B cell (primary cell): ENCODE data around the gene ATXN1. TPM values are rescaled to one million over a fixed set of nuclear protein-coding genes. Genes with fewer than 3 reads are reported as not detected.

Experiments used
- ATAC-seq: fragments of 200-7000 bp; cut with Tn5 transposase; one replicate; pipeline ENCODE4 v1.10.0; 2021; ENCODE audit warnings: low read depth, mild to moderate bottlenecking, moderate number of reproducible peaks, moderate library complexity
- CTCF ChIA-PET: fragments of 350-600 bp; sonication (Branson Sonifier 250); formaldehyde crosslinking; loops from one replicate; lab custom pipeline; 2021; ENCODE audit warnings: antibody characterized with exemption, inconsistent platforms; lab: Charles Lee
- POLR2A ChIA-PET: fragments of 350-600 bp; sonication (Branson Sonifier 250); formaldehyde crosslinking; loops from one replicate; lab custom pipeline; 2021; ENCODE audit warnings: antibody characterized with exemption; lab: Charles Lee
- DNase-seq: peaks from one replicate; pipeline ENCODE4 v3.0.0; 2013
- H2AFZ ChIP-seq: 2 replicates; pipeline ENCODE4 v1.6.1; 2012; ENCODE audit warnings: mild to moderate bottlenecking, low read depth, low read length; ENCODE audit not compliant: insufficient read depth, poor library complexity, severe bottlenecking
- H3K27ac ChIP-seq, 2 donors: 1 replicate in 1 of 2; 2 replicates in 1 of 2; pipeline ENCODE4 v1.5.1; 2012 to 2013; ENCODE audit warnings: low read length in 2 of 2, mild to moderate bottlenecking in 2 of 2, moderate library complexity in 1 of 2
- H3K27me3 ChIP-seq, 4 experiments: fragments of 200-600 bp in 1 of 4; sonication (generic) in 1 of 4; replicated peaks in 1 of 4; 1 replicate in 2 of 4; 2 replicates in 2 of 4; pipeline versions ENCODE4 v1.6.1 to v1.7.0; 2013 to 2016; ENCODE audit warnings: low read length in 3 of 4, mild to moderate bottlenecking in 2 of 4, mixed read lengths in 1 of 4, moderate library complexity in 1 of 4; ENCODE audit not compliant: insufficient read depth in 4 of 4, control insufficient read depth in 3 of 4; ENCODE audit errors: control extremely low read depth in 1 of 4
- H3K36me3 ChIP-seq, 2 experiments: replicated peaks in 1 of 2; 1 replicate in 1 of 2; 2 replicates in 1 of 2; pipeline versions ENCODE4 v1.6.1 to v1.7.1; 2013; ENCODE audit warnings: low read length in 1 of 2; ENCODE audit not compliant: insufficient read depth in 2 of 2, control insufficient read depth in 1 of 2; ENCODE audit errors: control extremely low read depth in 1 of 2, extremely low read depth in 1 of 2
- H3K4me1 ChIP-seq, 2 donors: fragments of 200-600 bp in 1 of 2; sonication (generic) in 1 of 2; 1 replicate in 1 of 2; 2 replicates in 1 of 2; pipeline versions ENCODE4 v1.5.1 to v1.6.1; 2013 to 2017; ENCODE audit warnings: low read length in 2 of 2; ENCODE audit not compliant: control insufficient read depth in 2 of 2, insufficient read depth in 2 of 2
- H3K4me2 ChIP-seq: replicated peaks from 2 replicates; pipeline ENCODE3; 2012; ENCODE audit warnings: mild to moderate bottlenecking, low read depth, low read length; ENCODE audit not compliant: poor library complexity, severe bottlenecking
- H3K4me3 ChIP-seq, 5 experiments: fragments of 200-600 bp in 1 of 5; sonication (generic) in 1 of 5; 1 replicate in 3 of 5; 2 replicates in 2 of 5; pipeline versions ENCODE4 v1.5.1 to v1.7.0; 2011 to 2016; ENCODE audit warnings: low read length in 4 of 5, mild to moderate bottlenecking in 4 of 5, low read depth in 2 of 5, control low read depth in 1 of 5, moderate library complexity in 1 of 5; ENCODE audit not compliant: insufficient read depth in 1 of 5; ENCODE audit errors: control extremely low read depth in 1 of 5, extremely low read depth in 1 of 5
- H3K79me2 ChIP-seq: fragments of 200-600 bp; sonication (generic); one replicate; pipeline ENCODE4 v1.6.0; 2016; ENCODE audit warnings: low read length; ENCODE audit not compliant: control insufficient read depth, insufficient read depth
- H3K9ac ChIP-seq: fragments of 200-600 bp; sonication (generic); 2 replicates; pipeline ENCODE4 v1.6.1; 2017; ENCODE audit warnings: mild to moderate bottlenecking, low read length, moderate library complexity
- H3K9me3 ChIP-seq, 3 donors: one replicate each; pipeline versions ENCODE4 v1.6.1 to v1.7.1; 2013; ENCODE audit warnings: low read length in 2 of 3; ENCODE audit not compliant: control insufficient read depth in 2 of 3, insufficient read depth in 1 of 3; ENCODE audit errors: control extremely low read depth in 1 of 3
- H4K20me1 ChIP-seq: 2 replicates; pipeline ENCODE4 v1.6.0; 2012; ENCODE audit warnings: mild to moderate bottlenecking, low read length; ENCODE audit not compliant: insufficient read depth, control insufficient read depth, poor library complexity, severe bottlenecking
- H3K27ac Mint-ChIP-seq: one replicate; pipeline ENCODE4 v1.8.0; 2021; ENCODE audit warnings: mixed read lengths
- H3K27me3 Mint-ChIP-seq: one replicate; pipeline ENCODE4 v1.8.0; 2021; ENCODE audit warnings: mixed read lengths
- H3K4me1 Mint-ChIP-seq: one replicate; pipeline ENCODE4 v1.8.0; 2021; ENCODE audit warnings: mixed read lengths
- H3K4me3 Mint-ChIP-seq: one replicate; pipeline ENCODE4 v1.8.0; 2021; ENCODE audit warnings: mixed read lengths
- H3K9me3 Mint-ChIP-seq: one replicate; pipeline ENCODE4 v1.8.0; 2022; ENCODE audit warnings: mixed read lengths; ENCODE audit not compliant: insufficient read depth
- CTCF ChIP-seq: fragments of 200-600 bp; IDR thresholded peaks from one replicate; pipeline ENCODE4 v1.8.0; 2022; ENCODE audit warnings: antibody characterized with exemption, mild to moderate bottlenecking
- EZH2 ChIP-seq: IDR thresholded peaks from 2 replicates; pipeline ENCODE4 v1.6.1; 2012; ENCODE audit warnings: borderline replicate concordance, low read depth, mild to moderate bottlenecking, moderate library complexity, low read length; ENCODE audit not compliant: insufficient read depth, poor library complexity, severe bottlenecking
- WGBS: methylation state at CpG from one replicate; pipeline ENCODE4 v1.1.5; 2013; ENCODE audit warnings: missing lambda C conversion rate; ENCODE audit not compliant: insufficient coverage; 5-methylcytosine and 5-hydroxymethylcytosine counted together
- intact Hi-C: fragments of 100-400 bp; cut with micrococcal nuclease; formaldehyde crosslinking; loops from one replicate; pipeline ENCODE4 v1.10.0; 2022
- polyA plus RNA-seq: library from polyadenylated mRNA; depleted of rRNA; stranded (reverse); fragments of >200 nt; gene quantifications from 2 replicates; pipeline ENCODE4 v1.2.3, GENCODE V29; 2012
- total RNA-seq, 2 donors: library from RNA; stranded (reverse); fragments of 120-200 nt in 1 of 2; gene quantifications; 1 replicate in 1 of 2; 2 replicates in 1 of 2; pipeline versions ENCODE4 v1.2.3 to v1.2.4, GENCODE V29; 2013 to 2022

The ATXN1 gene
- total and polyA plus RNA-seq, 2 donors (not counting 1 experiment from before 2014, with no cell fraction given) = 5.7 to 63.8 TPM

- peaks cover 8% of the 10 kb centered on the region for H3K27me3 Mint-ChIP-seq
- no peak overlapping the region for H2AFZ ChIP-seq
- no peaks in the 10 kb centered on the region for H3K79me2 ChIP-seq
- no peak overlapping the region for H3K4me3 ChIP-seq
- H3K4me2 ChIP-seq = no peak overlapping the region
- ChIA-PET CTCF (interaction anchor here (0.7 to 4.4 kb wide), 8 partner anchors 12 to 483 kb away, joined by 3 to 20 read pairs (median 6); no protein-coding TSS in a partner anchor), POLR2A (no interaction called here)
- H3K9me3 ChIP-seq = no peaks in the 10 kb centered on the region
- ATAC-seq = no peak
- H3K4me1 Mint-ChIP-seq = peaks cover 19% of the 10 kb centered on the region
- H4K20me1 ChIP-seq = no peaks in the 10 kb centered on the region
- no peak overlapping the region for H3K9ac ChIP-seq
- no peaks in the 10 kb centered on the region for H3K36me3 ChIP-seq
- no peak overlapping the region for H3K27ac Mint-ChIP-seq
- no peak for TF ChIP-seq CTCF
- no peak for TF ChIP-seq EZH2
- DNase-seq = no peak
- WGBS = 100% methylated on average over 1 of the region's 5 CpGs
- H3K9me3 Mint-ChIP-seq = no peaks in the 10 kb centered on the region
- peaks cover 0 to 4% (median 0%) of the 10 kb centered on the region in 4 experiments for H3K27me3 ChIP-seq
- peaks cover 4 to 11% of the 10 kb centered on the region in 2 donors for H3K4me1 ChIP-seq
- intact Hi-C loops = loop anchor here (2.0 to 10.0 kb wide), 2 partner anchors 259 to 635 kb away; no protein-coding TSS in a partner anchor
- no peak overlapping the region for H3K4me3 Mint-ChIP-seq
- no peak overlapping the region for H3K27ac ChIP-seq
Measured at GRCh38 chr6:16769986-16770376, 8.7 kb upstream of the ATXN1 start.

- WGBS = 3% methylated on average over 4 of the region's 8 CpGs
- Mint-ChIP-seq H3K9me3 (no peaks in the 10 kb centered on the region), H3K27me3 (peaks cover 6% of the 10 kb centered on the region), H3K4me1 (peaks cover 21% of the 10 kb centered on the region), H3K4me3 (no peak overlapping the region), H3K27ac (no peak overlapping the region)
- Histone ChIP-seq H2AFZ (no peak overlapping the region), H3K27ac (no peak overlapping the region), H3K79me2 (no peaks in the 10 kb centered on the region), H3K9ac (no peak overlapping the region), H3K27me3 (peaks cover 0 to 4% (median 0%) of the 10 kb centered on the region in 4 experiments), H4K20me1 (no peaks in the 10 kb centered on the region), H3K4me2 (no peak overlapping the region), H3K4me3 (no peak overlapping the region), H3K4me1 (peaks cover 4 to 11% of the 10 kb centered on the region in 2 donors), H3K36me3 (no peaks in the 10 kb centered on the region), H3K9me3 (no peaks in the 10 kb centered on the region)
- CTCF ChIA-PET = interaction anchor here (0.7 to 4.4 kb wide), 8 partner anchors 12 to 483 kb away, joined by 3 to 20 read pairs (median 5); no protein-coding TSS in a partner anchor
- TF ChIP-seq CTCF (no peak), EZH2 (no peak)
- ATAC-seq (peak; percentile 57), DNase-seq (peak; percentile 16)
- POLR2A ChIA-PET = no interaction called here
- intact Hi-C loops = loop anchor here (10.0 kb wide), 1 partner anchor 635 kb away; no protein-coding TSS in a partner anchor
Measured at GRCh38 chr6:16769131-16769985, 8.1 kb upstream of the ATXN1 start.
